OCI-LY1 (cell line): ENCODE measurements around the gene SELENBP1.
A peak's percentile ranks its signal among the peaks of the same experiment; 100 is the strongest.

Source experiments
- EZH2 ChIP-seq: fragments of 200-600 bp; sonication (generic), shearing (Covaris generic); IDR thresholded peaks from 2 replicates; pipeline ENCODE4 v1.8.0; 2017; ENCODE audit warnings: borderline replicate concordance, mixed run types, mild to moderate bottlenecking, antibody characterized with exemption, low read length, moderate library complexity, mixed read lengths
- TF ChIP-seq, protein P1 (sequence below): fragments of 200-600 bp; sonication (generic), shearing (Covaris generic); IDR thresholded peaks from 2 replicates; pipeline ENCODE4 v1.5.1; 2017; ENCODE audit warnings: mild to moderate bottlenecking, antibody characterized with exemption, low read length, moderate library complexity, mixed read lengths

DNA sequence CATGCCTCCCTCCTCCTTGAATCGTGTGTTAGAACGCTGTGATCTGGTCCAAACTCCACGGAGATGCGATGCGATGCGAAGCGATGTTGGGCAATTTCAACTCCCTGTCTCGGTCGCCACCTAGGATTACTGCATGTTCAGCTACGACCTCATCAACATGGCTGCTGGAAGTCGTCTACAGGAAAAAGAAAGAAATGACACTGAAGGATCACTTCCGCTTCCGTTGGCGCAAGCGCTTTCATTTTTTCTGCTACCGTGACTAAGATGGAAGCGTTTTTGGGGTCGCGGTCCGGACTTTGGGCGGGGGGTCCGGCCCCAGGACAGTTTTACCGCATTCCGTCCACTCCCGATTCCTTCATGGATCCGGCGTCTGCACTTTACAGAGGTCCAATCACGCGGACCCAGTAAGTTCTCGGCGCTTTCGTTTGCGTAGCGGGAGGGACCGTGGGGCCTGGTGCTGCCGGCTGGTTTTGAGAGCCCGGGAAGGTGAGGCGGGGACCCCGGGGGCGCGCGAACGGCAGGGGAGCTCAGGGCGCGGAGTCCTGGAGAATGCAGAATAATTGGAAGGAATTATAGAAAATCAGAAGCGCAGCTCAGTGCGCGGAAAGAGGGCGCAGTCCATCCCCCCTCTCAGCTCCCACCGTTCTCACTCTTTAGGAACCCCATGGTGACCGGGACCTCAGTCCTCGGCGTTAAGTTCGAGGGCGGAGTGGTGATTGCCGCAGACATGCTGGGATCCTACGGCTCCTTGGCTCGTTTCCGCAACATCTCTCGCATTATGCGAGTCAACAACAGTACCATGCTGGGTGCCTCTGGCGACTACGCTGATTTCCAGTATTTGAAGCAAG lies 27.0 kb upstream of the SELENBP1 start, which contains the start of gene PSMB4:
- TF ChIP-seq, protein P1, sequence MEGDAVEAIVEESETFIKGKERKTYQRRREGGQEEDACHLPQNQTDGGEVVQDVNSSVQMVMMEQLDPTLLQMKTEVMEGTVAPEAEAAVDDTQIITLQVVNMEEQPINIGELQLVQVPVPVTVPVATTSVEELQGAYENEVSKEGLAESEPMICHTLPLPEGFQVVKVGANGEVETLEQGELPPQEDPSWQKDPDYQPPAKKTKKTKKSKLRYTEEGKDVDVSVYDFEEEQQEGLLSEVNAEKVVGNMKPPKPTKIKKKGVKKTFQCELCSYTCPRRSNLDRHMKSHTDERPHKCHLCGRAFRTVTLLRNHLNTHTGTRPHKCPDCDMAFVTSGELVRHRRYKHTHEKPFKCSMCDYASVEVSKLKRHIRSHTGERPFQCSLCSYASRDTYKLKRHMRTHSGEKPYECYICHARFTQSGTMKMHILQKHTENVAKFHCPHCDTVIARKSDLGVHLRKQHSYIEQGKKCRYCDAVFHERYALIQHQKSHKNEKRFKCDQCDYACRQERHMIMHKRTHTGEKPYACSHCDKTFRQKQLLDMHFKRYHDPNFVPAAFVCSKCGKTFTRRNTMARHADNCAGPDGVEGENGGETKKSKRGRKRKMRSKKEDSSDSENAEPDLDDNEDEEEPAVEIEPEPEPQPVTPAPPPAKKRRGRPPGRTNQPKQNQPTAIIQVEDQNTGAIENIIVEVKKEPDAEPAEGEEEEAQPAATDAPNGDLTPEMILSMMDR: peak; percentile 50
- TF ChIP-seq EZH2: no peak
